Measurements from ENCODE around the gene DHX15.

DHX15 gene

GRCh38 chr4:24570172-24570571 is 14.2 kb downstream of the DHX15 start:
- DNase-seq = no peak
- TF ChIP-seq GATA1 (IDR thresholded peaks at IDR 0.05; ENCODE audit: low read depth, low read length) = no peak
- TF ChIP-seq POLR2A (IDR thresholded peaks at IDR 0.05; ENCODE audit: low read length) = no peak

GRCh38 chr4:24569662-24570061 is 14.7 kb downstream of the DHX15 start:
- DNase-seq = no peak
- TF ChIP-seq POLR2A (IDR thresholded peaks at IDR 0.05; ENCODE audit: low read length) = no peak
- no peak for TF ChIP-seq GATA1 (IDR thresholded peaks at IDR 0.05; ENCODE audit: low read depth, low read length)

GRCh38 chr4:24568425-24568824 is 15.9 kb downstream of the DHX15 start:
- DNase-seq = no peak
- TF ChIP-seq GATA1 (IDR thresholded peaks at IDR 0.05; ENCODE audit: low read depth, low read length) (no peak), POLR2A (IDR thresholded peaks at IDR 0.05; ENCODE audit: low read length) (no peak)

- DNase-seq = no peak
- no peak for TF ChIP-seq GATA1 (IDR thresholded peaks at IDR 0.05; ENCODE audit: low read depth, low read length)
- no peak for TF ChIP-seq POLR2A (IDR thresholded peaks at IDR 0.05; ENCODE audit: low read length)
These were observed 19.3 kb downstream of the DHX15 start for GRCh38 chr4:24565054-24565453.

- TF ChIP-seq POLR2A (IDR thresholded peaks at IDR 0.05; ENCODE audit: low read length) (no peak), GATA1 (IDR thresholded peaks at IDR 0.05; ENCODE audit: low read depth, low read length) (no peak)
- no peak for DNase-seq
These were observed 19.9 kb downstream of the DHX15 start for GRCh38 chr4:24564488-24564887.

GRCh38 chr4:24561438-24562139 is 22.8 kb downstream of the DHX15 start:
- no peak for DNase-seq
- TF ChIP-seq GATA1 (IDR thresholded peaks at IDR 0.05; ENCODE audit: low read depth, low read length) (no peak), POLR2A (IDR thresholded peaks at IDR 0.05; ENCODE audit: low read length) (no peak)

- DNase-seq = peak; percentile 6 to 28
- TF ChIP-seq POLR2A (IDR thresholded peaks at IDR 0.05; ENCODE audit: low read length) (no peak), GATA1 (IDR thresholded peaks at IDR 0.05; ENCODE audit: low read depth, low read length) (no peak)
These were observed 23.4 kb downstream of the DHX15 start for GRCh38 chr4:24560868-24561368.

GRCh38 chr4:24559889-24560288 is 24.5 kb downstream of the DHX15 start:
- DNase-seq = peak; percentile 3 to 21
- no peak for TF ChIP-seq POLR2A (IDR thresholded peaks at IDR 0.05; ENCODE audit: low read length)
- no peak for TF ChIP-seq GATA1 (IDR thresholded peaks at IDR 0.05; ENCODE audit: low read depth, low read length)

- TF ChIP-seq POLR2A (IDR thresholded peaks at IDR 0.05; ENCODE audit: low read length) (no peak), GATA1 (IDR thresholded peaks at IDR 0.05; ENCODE audit: low read depth, low read length) (no peak)
- no peak for DNase-seq
These were observed 25.1 kb downstream of the DHX15 start for GRCh38 chr4:24559032-24559821.

GRCh38 chr4:24557026-24558025 is 27.0 kb downstream of the DHX15 start:
- DNase-seq = peak in 1 of 2 experiments; percentile 24
- no peak for TF ChIP-seq GATA1 (IDR thresholded peaks at IDR 0.05; ENCODE audit: low read depth, low read length)
- no peak for TF ChIP-seq POLR2A (IDR thresholded peaks at IDR 0.05; ENCODE audit: low read length)

- DNase-seq = peak; percentile 16 to 44
- TF ChIP-seq GATA1 (IDR thresholded peaks at IDR 0.05; ENCODE audit: low read depth, low read length) (no peak), POLR2A (IDR thresholded peaks at IDR 0.05; ENCODE audit: low read length) (no peak)
These were observed 32.7 kb downstream of the DHX15 start for GRCh38 chr4:24551492-24552289.

- TF ChIP-seq GATA1 (IDR thresholded peaks at IDR 0.05; ENCODE audit: low read depth, low read length) (no peak), POLR2A (IDR thresholded peaks at IDR 0.05; ENCODE audit: low read length) (no peak)
- peak; percentile 29 to 58 for DNase-seq
These were observed 33.7 kb downstream of the DHX15 start for GRCh38 chr4:24550441-24551175.
